Measurements from ENCODE around the gene CXCR4. TPM values are rescaled to one million over a fixed set of nuclear protein-coding genes. Genes with fewer than 3 reads are reported as not detected.

The CXCR4 gene
- total and polyA plus RNA-seq, 11 donors: 1.1 to 21.3 (median 3.7) TPM

DNA sequence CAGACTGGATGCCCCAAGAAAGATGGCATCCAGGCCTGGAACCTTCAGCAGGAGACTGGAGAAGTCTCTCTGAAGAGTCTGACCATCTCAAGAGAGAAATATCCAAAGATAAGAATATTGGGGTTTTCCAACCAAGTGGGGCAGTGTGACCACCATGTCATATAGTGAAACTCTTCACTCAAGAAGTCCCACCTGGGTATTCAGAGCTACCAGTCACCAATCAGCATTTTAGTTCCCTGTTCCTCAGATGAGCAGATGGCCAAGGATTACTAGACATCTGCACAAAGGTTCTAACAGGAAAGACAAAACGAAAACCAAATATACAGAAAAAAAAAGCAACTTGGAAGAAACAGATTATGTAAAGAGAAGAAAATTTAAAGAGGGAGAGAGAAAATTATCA lies 38.5 kb upstream of the CXCR4 start:
- H3K27me3 ChIP-seq: no peaks in the 10 kb centered on the region
- H3K27ac ChIP-seq: no peak overlapping the region
- DNase-seq (no peak), ATAC-seq (no peak)
- H3K9me3 ChIP-seq: no peaks in the 10 kb centered on the region
- intact Hi-C loops (cut with DNase I): no loop called here
- TF ChIP-seq POLR2A (IDR thresholded peaks at IDR 0.05): no peak
- TF ChIP-seq, protein P1, sequence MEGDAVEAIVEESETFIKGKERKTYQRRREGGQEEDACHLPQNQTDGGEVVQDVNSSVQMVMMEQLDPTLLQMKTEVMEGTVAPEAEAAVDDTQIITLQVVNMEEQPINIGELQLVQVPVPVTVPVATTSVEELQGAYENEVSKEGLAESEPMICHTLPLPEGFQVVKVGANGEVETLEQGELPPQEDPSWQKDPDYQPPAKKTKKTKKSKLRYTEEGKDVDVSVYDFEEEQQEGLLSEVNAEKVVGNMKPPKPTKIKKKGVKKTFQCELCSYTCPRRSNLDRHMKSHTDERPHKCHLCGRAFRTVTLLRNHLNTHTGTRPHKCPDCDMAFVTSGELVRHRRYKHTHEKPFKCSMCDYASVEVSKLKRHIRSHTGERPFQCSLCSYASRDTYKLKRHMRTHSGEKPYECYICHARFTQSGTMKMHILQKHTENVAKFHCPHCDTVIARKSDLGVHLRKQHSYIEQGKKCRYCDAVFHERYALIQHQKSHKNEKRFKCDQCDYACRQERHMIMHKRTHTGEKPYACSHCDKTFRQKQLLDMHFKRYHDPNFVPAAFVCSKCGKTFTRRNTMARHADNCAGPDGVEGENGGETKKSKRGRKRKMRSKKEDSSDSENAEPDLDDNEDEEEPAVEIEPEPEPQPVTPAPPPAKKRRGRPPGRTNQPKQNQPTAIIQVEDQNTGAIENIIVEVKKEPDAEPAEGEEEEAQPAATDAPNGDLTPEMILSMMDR (IDR thresholded peaks at IDR 0.05): no peak
- H3K4me3 ChIP-seq: no peak overlapping the region
- H3K4me1 ChIP-seq: no peaks in the 10 kb centered on the region
- H3K36me3 ChIP-seq: no peaks in the 10 kb centered on the region
- WGBS, 4 donors: 63 to 80% (median 74%) methylated on average over 1 of the region's 1 CpG

DNA sequence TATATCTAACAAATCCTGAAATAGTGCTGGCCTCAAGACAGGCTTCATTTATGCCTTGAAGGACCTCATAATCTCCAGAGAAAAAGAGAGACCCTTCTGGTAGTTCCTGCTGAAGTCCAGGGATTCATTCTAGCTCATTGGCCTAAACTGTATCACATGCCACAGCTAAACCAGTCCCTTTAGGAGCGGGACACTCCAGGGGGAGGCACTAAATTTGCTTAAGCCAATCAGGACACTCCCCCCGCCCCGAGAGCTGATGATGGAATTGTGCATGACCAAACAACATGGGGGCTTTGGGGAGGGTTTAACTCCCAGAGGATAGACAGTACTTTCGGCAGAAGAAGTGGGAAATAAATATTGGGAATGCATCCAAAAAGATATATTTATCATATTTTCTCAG lies 36.4 kb upstream of the CXCR4 start:
- Histone ChIP-seq H3K4me1 (no peaks in the 10 kb centered on the region), H3K27me3 (no peaks in the 10 kb centered on the region), H3K9me3 (no peaks in the 10 kb centered on the region), H3K27ac (no peak overlapping the region), H3K36me3 (no peaks in the 10 kb centered on the region), H3K4me3 (no peak overlapping the region)
- intact Hi-C loops (cut with DNase I): no loop called here
- no peak for ATAC-seq
- DNase-seq: no peak
- TF ChIP-seq POLR2A (IDR thresholded peaks at IDR 0.05): no peak
- TF ChIP-seq, protein P1 (IDR thresholded peaks at IDR 0.05): no peak
- WGBS, 4 donors: 69 to 76% (median 72%) methylated on average over 4 of the region's 4 CpGs

DNA sequence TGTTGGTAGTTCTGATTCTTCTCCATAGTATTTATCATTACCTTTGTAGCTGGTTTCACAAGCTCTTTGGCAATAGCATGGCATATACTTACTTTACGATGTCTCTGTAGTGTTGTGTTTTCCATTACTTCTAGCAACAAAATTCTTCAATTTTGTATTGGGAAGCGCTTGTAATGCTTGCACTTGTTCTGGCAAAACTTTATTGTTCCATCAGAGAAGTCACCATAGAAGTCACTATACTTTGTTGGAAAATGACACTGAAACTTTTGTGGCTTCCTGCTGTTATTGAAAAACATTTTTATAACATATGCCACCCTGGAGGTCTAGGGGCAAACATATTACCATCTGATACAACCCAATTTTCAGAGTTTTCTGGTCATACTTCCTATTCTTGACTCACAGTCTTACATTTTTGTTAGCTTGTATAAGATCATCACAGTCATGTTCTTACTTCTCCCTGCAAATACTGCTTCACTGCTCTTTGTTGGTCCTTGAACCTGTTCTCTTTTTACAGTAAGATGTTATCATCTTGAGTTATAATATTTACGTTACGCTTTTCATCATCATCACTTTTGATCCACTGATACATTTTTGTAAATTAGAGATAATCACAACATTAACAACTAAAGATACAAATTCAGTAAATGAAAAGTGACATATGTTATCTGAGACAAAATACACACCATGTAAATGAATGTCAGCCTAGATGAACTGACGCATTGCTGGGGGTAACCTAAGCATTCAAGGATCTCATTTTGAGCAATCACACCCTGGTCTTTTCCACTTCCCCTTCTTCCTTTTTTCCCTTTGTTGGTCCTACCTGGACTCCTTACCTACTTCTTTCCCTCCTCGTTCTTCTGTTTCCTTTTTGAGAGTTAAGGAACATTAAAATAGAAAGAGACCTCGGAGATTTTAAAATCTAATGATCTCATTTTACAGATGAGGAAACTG lies 33.3 kb upstream of the CXCR4 start:
- Histone ChIP-seq H3K9me3 (no peaks in the 10 kb centered on the region), H3K36me3 (no peaks in the 10 kb centered on the region), H3K27me3 (no peaks in the 10 kb centered on the region), H3K4me3 (no peak overlapping the region), H3K27ac (no peak overlapping the region), H3K4me1 (no peaks in the 10 kb centered on the region)
- TF ChIP-seq, protein P1 (IDR thresholded peaks at IDR 0.05): no peak
- no peak for TF ChIP-seq POLR2A (IDR thresholded peaks at IDR 0.05)
- intact Hi-C loops (cut with DNase I): no loop called here
- DNase-seq: no peak
- no peak for ATAC-seq
- 75 to 84% (median 84%) methylated on average over 7 of the region's 7 CpGs for WGBS, 4 donors

DNA sequence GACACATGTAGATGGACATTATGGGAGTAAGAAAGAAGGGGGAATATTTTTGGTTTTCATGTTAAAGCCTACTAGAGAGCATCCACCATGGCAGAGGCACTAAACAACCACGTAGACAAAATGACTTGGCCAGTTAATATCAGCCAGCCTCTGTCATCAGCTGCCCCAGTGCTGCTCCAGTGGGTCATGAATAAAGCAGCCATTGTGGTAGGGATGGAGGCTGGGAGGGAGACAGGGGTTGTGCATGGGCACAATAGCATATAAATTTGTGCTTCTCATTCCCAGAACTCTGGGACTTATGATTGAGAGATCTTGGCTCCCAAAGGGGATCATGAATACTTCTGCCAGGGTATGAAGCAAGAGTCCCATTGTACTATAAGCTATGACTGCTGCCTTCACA lies 31.1 kb upstream of the CXCR4 start:
- H3K27ac ChIP-seq: no peak overlapping the region
- ATAC-seq (no peak), DNase-seq (no peak)
- H3K27me3 ChIP-seq: peaks cover 0 to 4% (median 0%) of the 10 kb centered on the region in 9 donors
- no peaks in the 10 kb centered on the region for H3K4me1 ChIP-seq
- 52 to 87% (median 65%) methylated on average over 1 of the region's 1 CpG for WGBS, 4 donors
- TF ChIP-seq, protein P1 (IDR thresholded peaks at IDR 0.05): no peak
- no peak for TF ChIP-seq POLR2A (IDR thresholded peaks at IDR 0.05)
- H3K36me3 ChIP-seq: no peaks in the 10 kb centered on the region
- H3K9me3 ChIP-seq: no peaks in the 10 kb centered on the region
- H3K4me3 ChIP-seq: no peak overlapping the region
- intact Hi-C loops (cut with DNase I): no loop called here
